Measurements from ENCODE around the gene SSH3.
"Not testable (repeated sequence)": the region's sequence is repeated elsewhere in the genome, so short reads cannot be mapped to it uniquely, and the experiment has no call there.

SSH3 gene

GRCh38 chr11:67317888-67318555 lies 14.7 kb downstream of the SSH3 start:
- Histone ChIP-seq H3K4me1 (ENCODE audit: control insufficient read depth, insufficient read depth, low read length) (peaks cover 4% of the 10 kb centered on the region; the same call in 1 of the 2 replicates), H3K27ac (ENCODE audit: low read depth, low read length) (no peak overlapping the region), H3K9ac (ENCODE audit: low read depth, low read length) (no peak overlapping the region), H3K36me3 (ENCODE audit: control insufficient read depth, insufficient read depth, low read length) (no peaks in the 10 kb centered on the region), H3K27me3 (ENCODE audit: control insufficient read depth, insufficient read depth, low read length) (peaks cover 22% of the 10 kb centered on the region), H3K9me3 (ENCODE audit: control insufficient read depth, insufficient read depth, low read length) (no peaks in the 10 kb centered on the region), H3K4me3 (ENCODE audit: low read depth, low read length) (peak overlapping the region; percentile 86)

GRCh38 chr11:67318876-67319275 lies 15.5 kb downstream of the SSH3 start:
- H3K36me3 ChIP-seq (ENCODE audit: control insufficient read depth, insufficient read depth, low read length); H3K9me3 ChIP-seq (ENCODE audit: control insufficient read depth, insufficient read depth, low read length); H3K4me3 ChIP-seq (ENCODE audit: low read depth, low read length); H3K27ac ChIP-seq (ENCODE audit: low read depth, low read length); H3K9ac ChIP-seq (ENCODE audit: low read depth, low read length); H3K4me1 ChIP-seq (ENCODE audit: control insufficient read depth, insufficient read depth, low read length): not testable (repeated sequence)
- H3K27me3 ChIP-seq (ENCODE audit: control insufficient read depth, insufficient read depth, low read length): peaks cover 22% of the 10 kb centered on the region

DNA sequence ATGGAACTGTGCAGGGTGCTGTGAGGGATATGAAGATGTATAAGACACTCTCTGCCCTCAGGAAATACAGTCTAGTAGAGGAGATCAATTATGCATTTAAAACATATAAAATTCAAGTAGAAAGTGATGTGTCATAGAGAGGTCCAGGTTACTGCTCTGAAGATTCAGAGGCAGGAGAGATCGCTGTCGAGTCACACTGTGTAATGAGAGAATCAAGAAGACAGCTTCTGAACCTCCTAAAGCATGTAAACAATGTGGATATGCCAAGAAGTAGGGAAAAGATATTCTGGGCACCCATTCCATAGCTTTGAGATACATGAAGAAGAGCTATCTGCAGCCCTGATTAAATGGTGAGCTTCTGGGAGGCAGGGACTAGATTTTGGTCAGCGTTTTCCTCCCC lies 16.7 kb downstream of the SSH3 start:
- no peaks in the 10 kb centered on the region for H3K9me3 ChIP-seq (ENCODE audit: control insufficient read depth, insufficient read depth, low read length)
- no peaks in the 10 kb centered on the region for H3K36me3 ChIP-seq (ENCODE audit: control insufficient read depth, insufficient read depth, low read length)
- H3K4me3 ChIP-seq (ENCODE audit: low read depth, low read length): no peak overlapping the region
- no peak overlapping the region for H3K27ac ChIP-seq (ENCODE audit: low read depth, low read length)
- H3K27me3 ChIP-seq (ENCODE audit: control insufficient read depth, insufficient read depth, low read length): peaks cover 22% of the 10 kb centered on the region
- peaks cover 4% of the 10 kb centered on the region; the same call in 1 of the 2 replicates for H3K4me1 ChIP-seq (ENCODE audit: control insufficient read depth, insufficient read depth, low read length)
- H3K9ac ChIP-seq (ENCODE audit: low read depth, low read length): no peak overlapping the region

- no peaks in the 10 kb centered on the region for H3K9me3 ChIP-seq (ENCODE audit: control insufficient read depth, insufficient read depth, low read length)
- no peak overlapping the region for H3K4me3 ChIP-seq (ENCODE audit: low read depth, low read length)
- H3K27ac ChIP-seq (ENCODE audit: low read depth, low read length): no peak overlapping the region
- H3K36me3 ChIP-seq (ENCODE audit: control insufficient read depth, insufficient read depth, low read length): no peaks in the 10 kb centered on the region
- H3K27me3 ChIP-seq (ENCODE audit: control insufficient read depth, insufficient read depth, low read length): peaks cover 17% of the 10 kb centered on the region
- peaks cover 4% of the 10 kb centered on the region; the same call in 1 of the 2 replicates for H3K4me1 ChIP-seq (ENCODE audit: control insufficient read depth, insufficient read depth, low read length)
- H3K9ac ChIP-seq (ENCODE audit: low read depth, low read length): no peak overlapping the region
These were observed 17.4 kb downstream of the SSH3 start for GRCh38 chr11:67320691-67321090.

DNA sequence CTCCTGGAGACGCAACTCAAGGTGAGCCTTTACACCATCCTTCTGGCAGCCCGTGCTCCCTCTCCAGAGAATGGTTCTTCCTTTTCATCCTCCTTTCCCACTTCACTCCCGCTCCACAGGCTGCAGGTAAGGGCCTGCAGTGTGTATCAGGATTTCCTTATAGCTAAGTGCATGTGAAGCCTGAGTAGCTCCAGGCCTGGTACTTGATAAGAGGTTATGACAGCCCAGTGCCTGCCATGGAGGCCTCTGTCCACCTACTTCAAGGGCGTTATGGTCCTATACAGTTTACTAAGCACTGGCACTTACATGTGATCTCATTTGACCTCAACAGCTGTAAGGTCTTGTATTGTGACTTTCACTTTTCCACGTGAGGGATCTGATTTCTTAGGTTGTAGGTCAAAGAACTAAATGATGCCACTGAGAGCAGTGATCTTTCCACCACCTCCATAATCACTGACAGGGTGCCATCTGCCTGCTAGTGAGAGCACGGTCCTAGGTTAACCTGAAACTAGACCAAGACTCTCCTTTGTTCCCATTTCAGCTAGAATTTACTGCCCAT lies 18.1 kb downstream of the SSH3 start:
- no peaks in the 10 kb centered on the region for H3K36me3 ChIP-seq (ENCODE audit: control insufficient read depth, insufficient read depth, low read length)
- H3K9me3 ChIP-seq (ENCODE audit: control insufficient read depth, insufficient read depth, low read length): no peaks in the 10 kb centered on the region
- H3K27me3 ChIP-seq (ENCODE audit: control insufficient read depth, insufficient read depth, low read length): peaks cover 17% of the 10 kb centered on the region
- peaks cover 4% of the 10 kb centered on the region; the same call in 1 of the 2 replicates for H3K4me1 ChIP-seq (ENCODE audit: control insufficient read depth, insufficient read depth, low read length)
- no peak overlapping the region for H3K27ac ChIP-seq (ENCODE audit: low read depth, low read length)
- no peak overlapping the region for H3K4me3 ChIP-seq (ENCODE audit: low read depth, low read length)
- H3K9ac ChIP-seq (ENCODE audit: low read depth, low read length): no peak overlapping the region

- Histone ChIP-seq H3K9ac (ENCODE audit: low read depth, low read length) (no peak overlapping the region), H3K4me1 (ENCODE audit: control insufficient read depth, insufficient read depth, low read length) (peaks cover 4% of the 10 kb centered on the region; the same call in 1 of the 2 replicates), H3K36me3 (ENCODE audit: control insufficient read depth, insufficient read depth, low read length) (no peaks in the 10 kb centered on the region), H3K4me3 (ENCODE audit: low read depth, low read length) (no peak overlapping the region), H3K9me3 (ENCODE audit: control insufficient read depth, insufficient read depth, low read length) (no peaks in the 10 kb centered on the region), H3K27ac (ENCODE audit: low read depth, low read length) (no peak overlapping the region), H3K27me3 (ENCODE audit: control insufficient read depth, insufficient read depth, low read length) (peaks cover 17% of the 10 kb centered on the region)
These were observed 18.7 kb downstream of the SSH3 start for GRCh38 chr11:67322049-67322448.

GRCh38 chr11:67323526-67323925 lies 20.2 kb downstream of the SSH3 start:
- peaks cover 10% of the 10 kb centered on the region for H3K27me3 ChIP-seq (ENCODE audit: control insufficient read depth, insufficient read depth, low read length)
- H3K4me1 ChIP-seq (ENCODE audit: control insufficient read depth, insufficient read depth, low read length): peaks cover under 1% of the 10 kb centered on the region; the same call in 1 of the 2 replicates
- no peak overlapping the region for H3K9ac ChIP-seq (ENCODE audit: low read depth, low read length)
- H3K4me3 ChIP-seq (ENCODE audit: low read depth, low read length): no peak overlapping the region
- H3K9me3 ChIP-seq (ENCODE audit: control insufficient read depth, insufficient read depth, low read length): no peaks in the 10 kb centered on the region
- H3K27ac ChIP-seq (ENCODE audit: low read depth, low read length): no peak overlapping the region
- H3K36me3 ChIP-seq (ENCODE audit: control insufficient read depth, insufficient read depth, low read length): no peaks in the 10 kb centered on the region

GRCh38 chr11:67332081-67332691 lies 28.9 kb downstream of the SSH3 start:
- Histone ChIP-seq H3K4me3 (ENCODE audit: low read depth, low read length) (no peak overlapping the region), H3K36me3 (ENCODE audit: control insufficient read depth, insufficient read depth, low read length) (no peaks in the 10 kb centered on the region), H3K9me3 (ENCODE audit: control insufficient read depth, insufficient read depth, low read length) (no peaks in the 10 kb centered on the region), H3K27me3 (ENCODE audit: control insufficient read depth, insufficient read depth, low read length) (no peaks in the 10 kb centered on the region), H3K9ac (ENCODE audit: low read depth, low read length) (no peak overlapping the region), H3K4me1 (ENCODE audit: control insufficient read depth, insufficient read depth, low read length) (no peaks in the 10 kb centered on the region), H3K27ac (ENCODE audit: low read depth, low read length) (no peak overlapping the region)

- H3K36me3 ChIP-seq (ENCODE audit: control insufficient read depth, insufficient read depth, low read length): no peaks in the 10 kb centered on the region
- no peak overlapping the region for H3K27ac ChIP-seq (ENCODE audit: low read depth, low read length)
- no peak overlapping the region for H3K4me3 ChIP-seq (ENCODE audit: low read depth, low read length)
- H3K9me3 ChIP-seq (ENCODE audit: control insufficient read depth, insufficient read depth, low read length): no peaks in the 10 kb centered on the region
- no peaks in the 10 kb centered on the region for H3K4me1 ChIP-seq (ENCODE audit: control insufficient read depth, insufficient read depth, low read length)
- no peaks in the 10 kb centered on the region for H3K27me3 ChIP-seq (ENCODE audit: control insufficient read depth, insufficient read depth, low read length)
- H3K9ac ChIP-seq (ENCODE audit: low read depth, low read length): no peak overlapping the region
These were observed 33.9 kb downstream of the SSH3 start for GRCh38 chr11:67337257-67337656.

GRCh38 chr11:67344264-67344663 lies 40.9 kb downstream of the SSH3 start:
- H3K27ac ChIP-seq (ENCODE audit: low read depth, low read length): no peak overlapping the region
- H3K4me3 ChIP-seq (ENCODE audit: low read depth, low read length): no peak overlapping the region
- no peak overlapping the region for H3K9ac ChIP-seq (ENCODE audit: low read depth, low read length)
- no peaks in the 10 kb centered on the region for H3K4me1 ChIP-seq (ENCODE audit: control insufficient read depth, insufficient read depth, low read length)
- no peaks in the 10 kb centered on the region for H3K27me3 ChIP-seq (ENCODE audit: control insufficient read depth, insufficient read depth, low read length)
- no peaks in the 10 kb centered on the region for H3K36me3 ChIP-seq (ENCODE audit: control insufficient read depth, insufficient read depth, low read length)
- no peaks in the 10 kb centered on the region for H3K9me3 ChIP-seq (ENCODE audit: control insufficient read depth, insufficient read depth, low read length)

DNA sequence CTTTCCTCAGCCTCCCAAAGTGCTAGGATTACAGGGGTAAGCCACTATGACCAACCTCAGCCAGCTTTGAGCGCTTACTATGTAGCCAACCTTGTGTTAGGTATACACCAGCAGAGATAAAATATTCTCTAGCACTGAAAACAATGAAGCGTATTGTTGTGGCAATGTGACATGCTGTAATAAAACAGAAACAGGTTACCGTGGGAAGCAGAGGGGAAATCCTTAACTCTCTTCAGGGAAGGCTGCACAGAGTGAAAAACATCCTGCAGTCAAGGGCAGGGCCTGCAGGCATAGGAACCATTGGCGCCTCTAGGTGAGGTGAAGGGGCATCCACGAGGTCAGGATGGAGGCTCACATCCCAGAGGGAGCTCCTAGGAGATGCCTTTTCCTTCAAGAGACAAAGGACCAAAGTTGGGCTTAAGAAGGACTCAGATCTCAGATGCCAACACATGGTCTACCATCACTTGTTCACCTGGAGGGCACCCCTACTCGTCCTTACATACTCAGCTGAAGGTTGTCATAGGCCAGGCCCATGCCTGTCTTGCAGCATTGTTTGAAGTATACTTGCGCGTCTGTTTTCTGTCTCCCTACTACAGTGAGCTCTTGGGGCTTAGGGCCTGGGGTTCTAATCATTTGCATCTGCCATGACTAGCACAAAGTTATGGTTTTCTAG lies 42.1 kb downstream of the SSH3 start:
- Histone ChIP-seq H3K27ac (ENCODE audit: low read depth, low read length) (no peak overlapping the region), H3K9ac (ENCODE audit: low read depth, low read length) (no peak overlapping the region)

More for the DNA sequence above, 42.1 kb downstream of the SSH3 start:
- no peaks in the 10 kb centered on the region for H3K4me1 ChIP-seq (ENCODE audit: control insufficient read depth, insufficient read depth, low read length)
- H3K36me3 ChIP-seq (ENCODE audit: control insufficient read depth, insufficient read depth, low read length): no peaks in the 10 kb centered on the region
- no peak overlapping the region for H3K4me3 ChIP-seq (ENCODE audit: low read depth, low read length)
- no peaks in the 10 kb centered on the region for H3K27me3 ChIP-seq (ENCODE audit: control insufficient read depth, insufficient read depth, low read length)
- H3K9me3 ChIP-seq (ENCODE audit: control insufficient read depth, insufficient read depth, low read length): no peaks in the 10 kb centered on the region

Measured in HUES48 (cell line).